HG03139 (cell line): Measurements from ENCODE around the gene RILP.

Experiments used
- ATAC-seq: cut with Tn5 transposase; IDR thresholded peaks from one replicate; pipeline ENCODE4 v1.9.1; 2021; ENCODE audit not compliant: unreplicated experiment

Gene RILP

DNA sequence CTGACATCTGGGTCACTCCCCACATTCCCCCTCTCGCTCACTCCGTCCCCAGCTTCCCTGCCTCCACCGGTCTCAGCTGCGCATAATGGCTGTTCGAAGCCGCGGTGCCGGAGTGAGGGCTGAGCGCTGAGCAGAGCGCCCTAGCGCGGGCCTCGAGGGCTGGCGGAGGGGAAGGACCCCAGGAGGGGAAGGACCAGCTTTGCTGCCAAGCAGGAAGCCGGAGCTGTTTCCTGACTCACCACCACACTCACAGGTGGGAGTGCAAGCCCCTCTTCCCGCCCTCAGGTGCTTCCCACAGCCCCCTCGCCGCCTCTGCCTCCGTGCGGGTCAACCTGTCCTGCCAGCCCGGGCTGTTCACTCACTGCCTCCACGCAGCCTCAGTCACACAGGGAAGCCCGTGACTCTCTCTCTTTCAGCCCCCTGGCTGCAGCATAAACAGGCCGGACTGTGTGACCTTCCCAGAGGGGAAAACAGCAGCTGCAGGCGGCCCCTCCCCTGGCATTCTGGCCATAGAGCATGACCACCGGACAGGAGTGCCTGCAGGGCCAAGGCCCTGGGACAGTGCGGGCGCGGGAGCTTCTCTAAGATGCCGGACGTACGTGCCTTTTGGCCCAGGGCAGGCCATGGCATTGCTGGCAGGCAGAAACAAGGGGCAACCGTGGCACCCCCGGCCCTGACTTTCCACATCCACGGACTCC is 44.7 kb downstream of the RILP start:
- no peak for ATAC-seq

DNA sequence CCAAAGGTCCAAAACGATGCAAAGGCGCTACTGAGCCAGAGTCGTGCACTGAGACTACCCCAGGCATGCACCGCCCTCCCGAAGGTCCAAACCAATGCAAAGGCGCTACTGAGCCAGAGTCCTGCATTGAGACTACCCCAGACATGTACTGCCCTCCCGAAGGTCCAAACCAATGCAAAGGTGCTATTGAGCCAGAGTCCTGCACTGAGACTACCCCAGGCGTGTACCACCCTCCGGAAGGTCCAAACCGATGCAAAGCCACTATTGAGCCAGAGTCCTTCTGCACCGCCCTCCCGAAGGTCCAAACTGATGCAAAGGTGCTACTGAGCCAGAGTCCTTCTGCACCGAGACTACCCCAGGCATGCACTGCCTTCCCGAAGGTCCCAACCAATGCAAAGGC is 48.1 kb downstream of the RILP start:
- ATAC-seq, result no peak

DNA sequence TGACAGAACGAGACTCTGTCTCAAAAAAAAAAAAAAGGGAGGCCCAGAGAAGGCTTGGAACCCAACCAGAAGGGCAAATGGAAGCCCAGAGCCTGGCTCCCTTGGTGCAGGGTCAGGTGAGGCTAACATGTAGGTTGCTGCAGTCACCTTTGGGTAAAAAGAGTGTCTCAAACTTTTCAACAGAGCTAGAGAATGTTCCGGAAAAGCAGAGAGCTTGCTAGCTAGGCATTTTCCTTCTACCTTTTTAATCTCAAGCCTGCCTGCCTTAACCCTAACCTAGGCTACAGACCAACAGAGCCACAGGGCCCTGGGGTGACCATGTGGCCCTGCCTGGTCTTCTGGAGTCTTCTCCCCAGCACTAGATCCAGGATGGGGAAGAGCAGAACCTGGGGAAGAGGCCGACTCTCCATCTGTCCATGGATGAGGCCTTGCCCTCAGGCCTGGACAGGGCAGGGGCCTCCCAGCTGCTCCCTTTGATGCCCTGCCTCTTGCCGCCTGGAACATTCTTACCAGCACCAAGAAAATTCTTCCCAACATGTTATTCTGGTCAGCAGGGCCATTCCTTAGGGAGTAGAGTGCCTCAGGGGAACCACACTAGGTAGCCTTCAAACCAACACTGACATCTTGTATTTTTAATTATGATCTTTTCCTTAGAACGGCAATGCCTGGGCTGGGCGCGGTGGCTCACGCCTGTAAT is 51.1 kb downstream of the RILP start:
- ATAC-seq, result no peak

DNA sequence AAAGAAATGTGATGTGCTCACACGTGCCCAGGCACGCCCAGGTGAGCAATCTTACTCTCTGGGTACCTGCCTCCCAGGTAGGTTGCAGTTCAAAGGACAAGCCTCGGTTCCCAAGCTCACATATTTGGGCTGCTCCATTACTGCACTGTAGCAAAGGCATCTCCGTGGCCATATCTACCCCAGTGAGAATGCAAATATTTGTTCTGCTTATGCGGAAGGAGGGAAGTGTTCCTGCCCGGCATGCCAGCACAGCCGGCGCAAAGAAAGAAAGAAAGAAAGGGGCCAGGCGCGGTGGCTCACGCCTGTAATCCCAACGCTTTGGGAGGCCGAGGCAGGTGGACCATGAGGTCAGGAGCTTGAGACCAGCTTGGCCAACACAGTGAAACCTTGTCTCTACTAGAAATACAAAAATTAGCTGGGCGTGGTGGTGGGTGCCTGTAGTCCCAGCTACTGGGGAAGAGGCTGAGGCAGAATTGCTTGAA is 51.8 kb downstream of the RILP start:
- no peak for ATAC-seq
